ENCODE measurements around the gene ATXN10.

DNA sequence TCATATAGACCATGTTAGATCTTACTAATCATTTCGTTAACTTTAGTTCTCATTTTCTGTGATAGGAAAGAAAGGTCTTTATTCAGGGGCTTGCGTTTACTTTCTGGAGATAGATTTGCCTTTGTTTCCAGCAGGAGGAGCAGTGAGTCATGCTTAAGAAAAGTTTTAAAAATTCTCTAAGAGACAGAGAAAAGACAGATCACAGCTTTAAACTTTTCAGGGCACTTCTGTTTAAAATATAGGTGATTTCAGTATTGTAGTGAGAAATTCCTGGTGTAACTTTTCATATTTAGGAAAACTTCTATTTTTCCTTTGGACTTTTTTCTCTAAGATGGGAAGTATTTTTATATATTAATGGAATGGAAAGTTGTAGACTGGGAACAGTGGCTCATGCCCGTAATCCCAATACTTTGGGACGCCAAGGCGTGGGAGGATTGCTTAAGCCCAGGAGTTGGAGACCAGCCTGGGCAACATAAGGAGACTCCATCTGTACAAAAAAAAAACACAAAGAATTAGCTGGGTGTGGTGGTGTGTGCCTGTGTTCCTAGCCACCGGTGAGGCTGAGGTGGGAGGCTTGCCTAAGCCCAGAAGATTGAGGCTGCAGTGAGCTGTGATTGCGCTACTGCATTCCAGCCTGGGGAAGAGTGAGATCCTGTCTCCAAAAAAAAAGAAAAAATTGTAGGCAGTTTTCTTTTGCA lies 60.3 kb downstream of the ATXN10 start:
- TF ChIP-seq POLR2A (IDR thresholded peaks at IDR 0.05; ENCODE audit: extremely low read depth, insufficient read length) (no peak), MYC (IDR thresholded peaks at IDR 0.05; ENCODE audit: low read depth, low read length) (no peak)
- TF ChIP-seq, protein P1, sequence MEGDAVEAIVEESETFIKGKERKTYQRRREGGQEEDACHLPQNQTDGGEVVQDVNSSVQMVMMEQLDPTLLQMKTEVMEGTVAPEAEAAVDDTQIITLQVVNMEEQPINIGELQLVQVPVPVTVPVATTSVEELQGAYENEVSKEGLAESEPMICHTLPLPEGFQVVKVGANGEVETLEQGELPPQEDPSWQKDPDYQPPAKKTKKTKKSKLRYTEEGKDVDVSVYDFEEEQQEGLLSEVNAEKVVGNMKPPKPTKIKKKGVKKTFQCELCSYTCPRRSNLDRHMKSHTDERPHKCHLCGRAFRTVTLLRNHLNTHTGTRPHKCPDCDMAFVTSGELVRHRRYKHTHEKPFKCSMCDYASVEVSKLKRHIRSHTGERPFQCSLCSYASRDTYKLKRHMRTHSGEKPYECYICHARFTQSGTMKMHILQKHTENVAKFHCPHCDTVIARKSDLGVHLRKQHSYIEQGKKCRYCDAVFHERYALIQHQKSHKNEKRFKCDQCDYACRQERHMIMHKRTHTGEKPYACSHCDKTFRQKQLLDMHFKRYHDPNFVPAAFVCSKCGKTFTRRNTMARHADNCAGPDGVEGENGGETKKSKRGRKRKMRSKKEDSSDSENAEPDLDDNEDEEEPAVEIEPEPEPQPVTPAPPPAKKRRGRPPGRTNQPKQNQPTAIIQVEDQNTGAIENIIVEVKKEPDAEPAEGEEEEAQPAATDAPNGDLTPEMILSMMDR (IDR thresholded peaks at IDR 0.05; ENCODE audit: low read depth, low read length): peak; percentile 16
- TF ChIP-seq, protein P2, sequence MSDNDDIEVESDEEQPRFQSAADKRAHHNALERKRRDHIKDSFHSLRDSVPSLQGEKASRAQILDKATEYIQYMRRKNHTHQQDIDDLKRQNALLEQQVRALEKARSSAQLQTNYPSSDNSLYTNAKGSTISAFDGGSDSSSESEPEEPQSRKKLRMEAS (IDR thresholded peaks at IDR 0.05; ENCODE audit: low read depth, low read length): no peak

Data from NB4 (cell line).